DMS114 treated with DMSO at 0.1 percent for 48 hours (cell line): ENCODE results near the gene PLG.
"Not testable (repeated sequence)": the region's sequence is repeated elsewhere in the genome, so short reads cannot be mapped to it uniquely, and the experiment has no call there.

Source experiments
- DNase-seq: peaks from one replicate; lab custom pipeline; 2025; ENCODE audit not compliant: unreplicated experiment; lab: John Stamatoyannopoulos, UW

Gene PLG

DNA sequence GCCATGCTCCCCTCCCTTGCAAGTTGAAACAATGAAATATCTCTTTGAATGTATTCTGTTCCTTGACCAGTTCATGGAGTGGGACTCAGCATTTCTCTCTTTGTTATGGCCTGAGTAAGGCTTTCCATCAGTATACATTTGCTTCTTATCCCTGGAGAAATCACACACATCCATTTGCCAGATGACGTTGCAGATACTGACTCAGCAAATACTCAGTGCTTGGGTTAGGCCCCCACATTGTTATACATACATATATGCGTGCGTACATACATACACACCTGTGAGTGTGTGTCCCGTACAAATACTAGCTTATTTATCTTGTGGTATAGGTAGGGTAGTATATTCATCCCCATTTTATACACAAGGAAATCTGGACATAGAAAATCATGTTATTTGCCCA lies 72.4 kb downstream of the PLG start:
- DNase-seq, result no peak

DNA sequence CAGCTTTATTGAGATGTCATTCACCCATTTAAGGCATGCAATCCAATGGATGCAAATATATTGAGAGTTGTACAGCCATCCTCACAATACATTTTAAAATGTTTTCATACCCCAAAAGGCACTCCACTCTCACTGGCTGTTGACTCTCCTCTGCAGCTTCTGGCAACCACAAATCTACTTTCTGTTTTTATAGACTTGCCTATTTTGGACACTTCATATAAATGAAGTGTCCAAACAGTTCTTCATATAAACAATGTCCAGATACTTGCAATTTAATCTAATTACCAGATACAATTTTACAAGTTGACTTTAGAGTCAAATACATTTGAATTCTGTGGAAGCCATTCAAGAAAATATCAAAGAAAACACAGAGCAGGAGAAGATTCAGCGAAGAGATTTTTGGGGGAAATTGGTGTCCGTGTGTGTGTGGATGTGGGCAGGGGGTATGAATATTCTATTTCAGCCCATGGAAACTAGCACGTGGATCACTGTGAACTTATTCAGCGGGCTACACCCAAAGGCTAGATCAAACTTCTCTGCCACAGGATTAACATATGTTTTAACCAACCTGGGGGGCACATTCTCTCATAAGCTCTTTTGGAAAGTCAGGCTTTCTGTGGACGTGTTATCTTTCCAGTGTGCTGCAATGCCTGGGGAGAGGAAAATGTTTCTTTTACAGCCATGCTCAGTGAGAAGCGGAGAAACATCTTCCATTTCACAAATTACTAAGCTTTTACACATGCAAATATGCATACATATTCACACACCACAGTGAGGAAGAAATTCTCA lies 73.9 kb downstream of the PLG start:
- DNase-seq, result no peak

DNA sequence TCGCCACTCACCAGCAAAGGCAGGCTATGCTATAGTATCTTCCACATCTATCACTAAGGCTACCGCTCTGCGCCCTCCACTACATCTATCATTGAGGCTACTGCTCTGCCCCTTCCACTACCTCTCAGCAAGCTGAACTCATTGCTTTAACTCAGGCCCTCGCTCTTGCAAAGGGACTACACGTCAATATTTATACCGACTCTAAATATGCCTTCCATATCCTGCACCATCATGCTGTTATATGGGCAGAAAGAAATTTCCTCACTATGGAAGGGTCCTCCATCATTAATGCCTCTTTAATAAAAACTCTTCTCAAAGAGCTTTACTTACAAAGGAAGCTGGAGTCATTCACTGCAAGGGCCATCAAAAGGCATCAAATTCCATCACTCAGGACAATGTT lies 77.1 kb downstream of the PLG start:
- not testable (repeated sequence) for DNase-seq

GRCh38 chr6:160780656-160781055 lies 78.6 kb downstream of the PLG start:
- DNase-seq, result not testable (repeated sequence)

DNA sequence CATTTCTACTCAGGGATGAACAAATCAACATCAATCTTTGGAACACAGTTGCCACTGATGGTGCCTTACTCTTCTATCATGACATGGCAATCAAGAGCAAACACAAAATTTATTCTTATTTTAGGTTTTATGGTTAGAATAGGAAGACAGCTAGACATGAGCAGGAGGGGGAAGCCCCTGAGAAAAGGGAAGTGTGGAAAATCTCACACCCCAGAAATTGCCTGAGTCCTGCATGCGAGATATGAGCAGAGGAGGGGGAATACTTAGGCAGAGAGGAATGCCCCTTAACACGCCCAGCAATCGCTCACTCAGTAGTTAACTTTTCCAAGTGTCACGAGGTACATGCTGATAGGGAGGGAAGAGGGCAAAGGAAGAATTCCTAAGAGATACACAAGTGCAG lies 79.3 kb downstream of the PLG start:
- DNase-seq, result no peak

- DNase-seq, result no peak
Measured at GRCh38 chr6:160782228-160782627, 80.2 kb downstream of the PLG start.

DNA sequence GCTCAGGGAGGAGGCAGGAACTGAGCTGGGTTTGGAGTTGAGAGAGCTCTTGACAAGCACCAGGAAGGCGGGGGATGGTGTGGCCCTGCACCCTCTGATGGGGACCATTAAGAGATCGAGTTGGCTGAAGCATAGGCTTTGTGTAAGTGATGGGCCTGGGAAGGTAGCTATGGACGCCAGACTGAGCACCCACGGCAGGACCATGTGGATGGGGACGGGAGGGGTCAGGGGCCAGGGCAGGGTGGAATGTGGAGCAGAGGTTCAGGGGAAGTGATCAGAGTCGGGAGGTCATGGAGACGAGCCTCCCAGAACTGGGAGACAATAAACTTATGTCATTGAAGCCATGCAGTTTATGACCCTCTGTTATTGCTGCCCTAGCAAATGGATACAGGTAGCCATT lies 81.7 kb downstream of the PLG start:
- DNase-seq, result no peak

DNA sequence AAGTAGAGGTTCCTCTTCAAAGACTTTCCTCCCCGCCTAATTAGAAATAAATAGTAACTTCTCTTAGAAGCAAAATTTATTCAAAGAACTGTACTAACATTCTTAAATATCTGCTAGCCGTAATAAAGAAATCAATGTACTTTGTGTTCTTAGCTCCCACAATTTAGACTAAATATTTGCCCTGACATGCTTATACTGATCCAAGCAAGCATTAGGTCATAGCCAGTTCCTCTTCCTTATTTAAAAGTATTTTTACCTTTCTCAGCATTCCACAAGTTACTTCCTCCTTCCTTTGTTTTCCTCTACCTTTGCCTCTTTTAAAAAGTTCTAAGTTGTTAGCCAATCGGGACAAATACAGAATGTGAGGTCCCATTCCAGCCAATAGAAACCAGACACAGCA lies 86.1 kb downstream of the PLG start:
- DNase-seq, result not testable (repeated sequence)

DNA sequence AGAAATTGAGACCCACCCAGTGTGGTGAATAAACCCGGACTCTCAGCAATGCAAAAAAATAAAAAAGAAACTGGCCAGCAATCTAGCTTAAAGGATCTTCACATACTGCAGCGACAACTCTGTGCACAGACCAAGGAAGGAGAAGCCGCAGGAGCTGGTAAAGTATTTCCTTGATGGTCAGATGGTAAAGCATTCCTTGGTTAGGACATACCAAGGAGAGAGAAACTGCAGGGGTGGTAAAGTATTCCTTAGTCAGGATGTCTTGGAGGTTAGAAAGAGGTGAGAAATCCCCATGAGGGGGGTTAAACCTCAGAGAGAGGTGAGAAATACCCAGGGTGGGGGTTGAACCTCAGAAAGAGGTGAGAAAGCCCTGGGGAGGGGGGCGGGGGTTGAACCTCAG lies 86.8 kb downstream of the PLG start:
- DNase-seq, result no peak

DNA sequence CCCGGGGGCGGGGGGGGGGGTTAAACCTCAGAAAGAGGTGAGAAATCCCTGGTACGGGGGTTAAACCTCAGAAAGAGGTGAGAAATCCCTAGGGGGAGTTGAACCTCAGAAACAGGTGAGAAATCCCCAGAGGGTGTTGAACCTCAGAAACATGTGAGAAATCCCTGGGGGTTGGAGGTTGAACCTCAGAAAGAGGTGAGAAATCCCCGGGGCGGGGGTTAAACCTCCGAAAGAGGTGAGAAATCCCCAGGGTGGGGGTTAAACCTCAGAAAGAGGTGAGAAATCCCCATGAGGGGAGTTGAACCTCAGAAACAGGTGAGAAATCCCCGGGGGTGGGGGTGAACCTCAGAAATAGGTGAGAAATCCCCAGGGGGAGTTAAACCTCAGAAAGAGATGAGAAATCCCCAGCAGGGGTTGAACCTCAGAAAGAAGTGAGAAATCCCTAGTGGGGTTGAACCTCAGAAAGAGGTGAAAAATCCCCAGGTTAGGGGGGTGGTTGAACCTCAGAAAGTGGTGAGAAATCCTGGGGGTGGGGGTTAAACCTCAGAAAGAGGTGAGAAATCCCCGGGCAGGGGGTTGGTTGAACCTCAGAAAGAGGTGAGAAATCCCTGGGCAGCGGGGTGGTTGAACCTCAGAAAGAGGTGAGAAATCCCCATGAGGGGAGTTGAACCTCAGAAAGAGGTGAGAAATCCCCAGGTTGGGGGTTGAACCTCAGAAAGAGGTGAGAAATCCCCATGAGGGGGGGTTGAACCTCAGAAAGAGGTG lies 87.4 kb downstream of the PLG start:
- DNase-seq, result no peak

DNA sequence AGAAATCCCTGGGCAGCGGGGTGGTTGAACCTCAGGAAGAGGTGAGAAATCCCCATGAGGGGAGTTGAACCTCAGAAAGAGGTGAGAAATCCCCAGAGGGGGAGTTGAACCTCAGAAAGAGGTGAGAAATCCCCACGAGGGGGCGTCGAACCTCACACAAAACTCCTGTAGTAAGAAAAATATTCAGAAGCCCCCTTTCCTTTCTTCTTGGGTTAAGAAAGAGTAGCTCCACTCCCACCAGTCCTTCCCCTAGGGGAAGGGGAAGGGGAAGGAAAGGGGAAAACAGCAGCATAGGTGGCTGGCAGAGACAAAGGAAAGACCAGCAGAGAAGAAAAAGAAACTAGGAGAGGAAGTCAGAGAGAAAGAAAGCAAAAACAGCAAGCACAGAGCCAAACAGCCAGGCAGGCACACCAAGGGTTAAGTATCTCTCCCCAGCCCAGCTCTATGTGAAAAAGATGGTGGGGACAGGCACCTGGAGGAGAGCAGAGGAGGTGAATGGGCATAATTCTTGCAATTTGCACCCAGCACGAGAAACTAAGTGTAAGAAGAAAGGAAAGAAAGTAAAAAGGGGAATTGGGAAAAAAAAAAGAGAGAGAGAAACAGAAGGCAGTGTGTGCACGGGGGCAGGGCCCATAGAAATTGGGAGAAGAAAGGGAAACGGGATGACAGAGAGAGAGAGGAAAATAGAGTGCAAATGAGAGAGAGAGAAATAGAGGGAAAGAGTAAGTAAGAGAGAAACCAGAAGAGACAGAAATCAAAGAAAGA lies 88.2 kb downstream of the PLG start:
- no peak for DNase-seq

- DNase-seq, result no peak
Measured at GRCh38 chr6:160791459-160791858, 89.4 kb downstream of the PLG start.

DNA sequence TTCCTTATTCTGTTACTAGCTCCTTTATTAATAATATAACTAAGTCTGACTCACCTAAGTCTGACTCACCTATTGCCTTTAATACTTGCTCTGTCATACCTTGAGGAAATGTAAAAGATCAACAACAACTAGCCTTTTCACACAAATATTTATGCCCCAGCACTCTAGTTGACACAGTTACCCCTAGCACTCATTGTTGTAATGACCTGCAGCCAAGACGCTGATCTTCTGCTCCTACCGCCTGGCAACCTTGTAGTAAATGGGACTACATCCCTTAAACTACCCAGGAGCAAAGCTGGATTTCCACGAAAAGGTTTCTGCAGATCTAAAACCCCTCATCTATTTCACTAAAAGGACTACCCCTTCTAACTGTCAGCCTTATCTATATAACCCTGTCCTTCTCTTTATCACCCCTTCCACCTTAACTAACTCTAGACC lies 90.0 kb downstream of the PLG start:
- no peak for DNase-seq

- DNase-seq, result no peak
Measured at GRCh38 chr6:160792708-160793107, 90.7 kb downstream of the PLG start.

- DNase-seq, result no peak
Measured at GRCh38 chr6:160793652-160794051, 91.6 kb downstream of the PLG start.

DNA sequence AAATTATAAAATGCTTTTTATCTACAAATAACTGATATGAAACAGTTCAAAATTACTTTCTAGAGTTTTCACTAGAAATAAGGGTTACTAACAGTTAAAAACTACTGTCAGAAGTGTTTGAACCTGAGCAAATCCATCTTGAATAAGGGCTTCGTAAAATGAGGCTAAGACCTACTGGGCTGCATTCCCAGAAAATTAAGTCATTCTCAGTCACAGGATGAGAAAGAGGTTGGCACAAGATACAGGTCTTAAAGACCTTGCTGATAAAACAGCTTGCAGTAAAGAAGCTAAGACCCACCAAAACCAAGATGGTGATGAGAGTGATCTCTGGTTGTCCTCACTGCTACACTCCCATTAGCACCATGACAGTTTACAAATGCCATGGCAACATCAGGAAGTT lies 93.7 kb downstream of the PLG start:
- no peak for DNase-seq

- DNase-seq, result no peak
Measured at GRCh38 chr6:160798625-160799024, 96.6 kb downstream of the PLG start.

- no peak for DNase-seq
Measured at GRCh38 chr6:160799801-160800506, 97.9 kb downstream of the PLG start.

DNA sequence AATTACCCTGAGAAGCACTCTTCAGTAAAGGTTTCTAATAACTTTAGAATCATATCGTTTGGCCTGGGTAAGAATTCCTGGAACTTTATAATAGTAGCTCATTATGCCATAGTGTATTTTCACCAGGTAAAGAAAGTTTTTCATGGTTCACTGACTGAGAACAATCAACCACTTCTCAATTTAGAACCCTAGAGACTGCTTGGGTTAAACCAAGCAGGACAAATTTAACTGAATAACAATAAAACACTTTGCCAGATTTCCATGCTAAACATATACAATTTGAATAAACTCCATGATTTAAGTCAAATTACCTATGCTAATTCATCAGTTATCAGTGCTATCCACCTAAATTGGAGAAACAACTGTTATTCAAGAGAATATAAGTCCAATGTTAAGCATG lies 99.4 kb downstream of the PLG start:
- no peak for DNase-seq

DNA sequence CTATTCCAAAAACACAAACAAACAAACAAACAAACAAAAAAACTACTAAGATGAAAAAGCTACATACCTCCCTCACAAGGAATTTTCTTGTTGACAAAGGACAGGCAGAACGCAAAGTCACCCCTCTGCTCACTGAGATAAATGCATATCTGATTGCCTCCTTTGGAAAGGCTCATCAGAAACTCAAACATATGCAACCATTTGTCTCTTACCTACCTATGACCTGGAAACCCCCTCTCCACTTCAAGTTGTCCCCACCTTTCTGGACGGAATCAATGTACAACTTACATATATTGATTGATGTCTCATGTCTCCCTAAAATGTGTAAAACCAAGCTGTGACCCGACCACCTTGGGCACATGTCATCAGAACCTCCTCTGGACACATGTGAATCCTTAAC lies 100.0 kb downstream of the PLG start:
- DNase-seq, result not testable (repeated sequence)
